Neural cell (in vitro differentiated cells): ENCODE data around the gene PRCC. TPM values are rescaled to one million over a fixed set of nuclear protein-coding genes. Genes with fewer than 3 reads are reported as not detected.

Source experiments
- H2AFZ ChIP-seq: fragments of 200-600, 300-800 bp; sonication (generic), shearing (Covaris generic); 2 replicates; pipeline ENCODE4 v1.6.0; 2014; ENCODE audit warnings: low read depth, mild to moderate bottlenecking, antibody characterized with exemption, low read length, moderate library complexity
- H3F3A ChIP-seq: fragments of 200-600 bp; shearing (Covaris generic); 2 replicates; pipeline ENCODE4 v1.6.1; 2016; ENCODE audit warnings: mild to moderate bottlenecking, moderate library complexity, mixed read lengths, antibody characterized with exemption, low read length; ENCODE audit not compliant: insufficient read depth, poor library complexity, severe bottlenecking
- H3K27ac ChIP-seq: fragments of 200-600, 300-800 bp; sonication (generic), shearing (Covaris generic); 2 replicates; pipeline ENCODE4 v1.5.1; 2014; ENCODE audit warnings: mild to moderate bottlenecking, low read length, moderate library complexity
- H3K27me3 ChIP-seq: fragments of 300-800, 200-600 bp; sonication (generic), shearing (Covaris generic); 2 replicates; pipeline ENCODE4 v1.6.0; 2014; ENCODE audit warnings: mild to moderate bottlenecking, low read depth, low read length, moderate library complexity; ENCODE audit not compliant: insufficient read depth
- H3K36me3 ChIP-seq: fragments of 300-800, 200-600 bp; sonication (generic), shearing (Covaris generic); 2 replicates; pipeline ENCODE4 v1.5.1; 2014; ENCODE audit warnings: mild to moderate bottlenecking, antibody characterized with exemption, low read length, moderate library complexity; ENCODE audit not compliant: insufficient read depth
- H3K4me2 ChIP-seq: fragments of 300-800, 200-600 bp; sonication (generic), shearing (Covaris generic); 2 replicates; pipeline ENCODE4 v1.6.0; 2014; ENCODE audit warnings: mild to moderate bottlenecking, low read length
- H3K4me3 ChIP-seq: fragments of 300-800, 200-600 bp; sonication (generic), shearing (Covaris generic); 2 replicates; pipeline ENCODE4 v1.5.1; 2014; ENCODE audit warnings: mild to moderate bottlenecking, low read length, moderate library complexity
- H3K79me2 ChIP-seq: fragments of 200-600 bp; shearing (Covaris generic); replicated peaks from 2 replicates; pipeline ENCODE4 v1.6.0; 2014; ENCODE audit warnings: mild to moderate bottlenecking, low read length, moderate library complexity; ENCODE audit not compliant: insufficient read depth
- H3K9ac ChIP-seq: fragments of 300-800, 200-600 bp; sonication (generic), shearing (Covaris generic); 2 replicates; pipeline ENCODE4 v1.6.1; 2016; ENCODE audit warnings: mild to moderate bottlenecking, low read length, mixed read lengths
- H3K9me2 ChIP-seq: fragments of 200-600 bp; shearing (Covaris generic); 2 replicates; pipeline ENCODE4 v1.6.1; 2016; ENCODE audit warnings: mild to moderate bottlenecking, low read length, mixed read lengths; ENCODE audit not compliant: insufficient read depth
- H3K9me3 ChIP-seq: fragments of 200-600, 300-800 bp; sonication (generic), shearing (Covaris generic); 2 replicates; pipeline ENCODE4 v1.6.1; 2016; ENCODE audit warnings: mild to moderate bottlenecking, mixed run types, low read length, moderate library complexity, mixed read lengths
- H4K20me1 ChIP-seq: fragments of 200-600 bp; shearing (Covaris generic); 2 replicates; pipeline ENCODE4 v1.6.1; 2016; ENCODE audit warnings: mild to moderate bottlenecking, mixed run types; ENCODE audit not compliant: insufficient read depth
- EP300 ChIP-seq: fragments of 450-650 bp; conservative IDR thresholded peaks from 2 replicates; pipeline ENCODE4 v1.6.1; 2014; ENCODE audit warnings: antibody characterized with exemption, mild to moderate bottlenecking, moderate library complexity; ENCODE audit not compliant: poor library complexity, severe bottlenecking
- EZH2 ChIP-seq: fragments of 200-600, 300-800 bp; shearing (Covaris generic), sonication (generic); IDR thresholded peaks from 2 replicates; pipeline ENCODE4 v1.6.1; 2014; ENCODE audit warnings: antibody characterized with exemption, low read length, borderline replicate concordance, mild to moderate bottlenecking; ENCODE audit not compliant: insufficient read depth, poor library complexity, severe bottlenecking
- MXI1 ChIP-seq: fragments of 450-650 bp; conservative IDR thresholded peaks from 2 replicates; pipeline ENCODE4 v1.6.1; 2014; ENCODE audit warnings: antibody characterized with exemption, mild to moderate bottlenecking; ENCODE audit not compliant: poor library complexity, severe bottlenecking
- POLR2AphosphoS5 ChIP-seq: IDR thresholded peaks from 2 replicates; pipeline ENCODE4 v1.6.1; 2012
- RAD21 ChIP-seq: fragments of 450-650 bp; conservative IDR thresholded peaks from 2 replicates; pipeline ENCODE4 v1.6.1; 2014; ENCODE audit warnings: antibody characterized with exemption, mild to moderate bottlenecking, moderate library complexity
- SMC3 ChIP-seq: fragments of 450-650 bp; conservative IDR thresholded peaks from 2 replicates; pipeline ENCODE4 v1.6.1; 2014; ENCODE audit warnings: antibody characterized with exemption, mild to moderate bottlenecking, moderate library complexity; ENCODE audit not compliant: poor library complexity
- TAF1 ChIP-seq: IDR thresholded peaks from 2 replicates; pipeline ENCODE4 v1.6.1; 2012; ENCODE audit warnings: low read depth
- polyA plus RNA-seq: library from polyadenylated mRNA; depleted of rRNA; stranded (reverse); fragments of >200 nt; gene quantifications from 2 replicates; pipeline ENCODE4 v1.2.3, GENCODE V29; 2014
- TF ChIP-seq, protein P1 (sequence below): IDR thresholded peaks from 2 replicates; pipeline ENCODE4 v1.6.1; 2012; ENCODE audit warnings: borderline replicate concordance
- TF ChIP-seq, protein P2 (sequence below): fragments of 450-650 bp; IDR thresholded peaks from 2 replicates; pipeline ENCODE4 v1.5.1; 2014; ENCODE audit warnings: antibody characterized with exemption, mild to moderate bottlenecking, moderate library complexity; ENCODE audit not compliant: poor library complexity, severe bottlenecking

Gene PRCC
- polyA plus RNA-seq, 1 donor from 2014 or later = 17.5 TPM

DNA sequence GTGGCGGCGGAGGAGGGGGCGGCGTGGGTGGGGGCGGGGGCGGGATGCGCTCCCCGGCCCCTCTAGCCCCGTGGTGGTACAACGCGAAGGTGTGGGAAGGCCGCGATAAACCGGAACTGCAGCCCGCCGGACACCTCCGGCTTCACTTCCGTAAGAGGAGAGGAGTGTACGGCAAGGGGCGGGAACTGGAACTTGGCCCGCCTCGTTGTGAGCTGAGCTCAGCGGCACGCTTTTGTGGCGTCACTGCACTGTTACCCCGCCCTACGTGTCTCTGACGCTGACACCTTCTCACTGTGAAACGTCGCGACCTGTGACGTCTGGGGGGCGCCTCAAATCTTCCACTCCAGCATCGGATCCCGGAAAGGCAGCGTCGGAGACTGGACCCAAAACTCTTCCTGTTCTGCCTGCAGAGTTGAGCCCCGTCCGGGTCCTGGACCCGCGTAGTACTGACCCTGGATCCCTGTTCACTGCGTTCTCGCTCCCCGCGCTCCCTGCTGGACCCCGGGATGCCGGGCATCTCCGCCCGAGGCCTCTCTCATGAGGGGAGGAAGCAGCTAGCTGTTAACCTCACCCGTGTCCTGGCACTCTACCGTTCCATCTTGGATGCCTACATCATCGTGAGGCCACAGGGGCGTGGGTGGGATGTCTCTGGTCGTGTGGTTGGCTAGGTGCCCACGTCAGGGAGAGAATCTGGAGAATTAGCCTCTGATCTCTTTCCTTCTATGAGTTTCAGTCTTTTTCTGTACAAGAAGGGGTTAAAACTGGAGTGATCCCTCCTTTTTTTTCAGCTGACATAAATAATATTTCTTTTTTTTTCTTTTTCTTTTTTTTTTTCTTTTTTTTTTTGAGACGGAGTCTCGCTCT, 38.5 kb upstream of the PRCC start, which contains the start of gene ISG20L2:
ISG20L2 (minus strand) TSS at position 168 of the 864 bp plus-strand sequence. CDS start 1,114 bp downstream, outside the sequence.
- H2AFZ ChIP-seq = peak within 1 kb of the TSS; percentile 93
- no peaks in the 10 kb centered on the region for H3F3A ChIP-seq

DNA sequence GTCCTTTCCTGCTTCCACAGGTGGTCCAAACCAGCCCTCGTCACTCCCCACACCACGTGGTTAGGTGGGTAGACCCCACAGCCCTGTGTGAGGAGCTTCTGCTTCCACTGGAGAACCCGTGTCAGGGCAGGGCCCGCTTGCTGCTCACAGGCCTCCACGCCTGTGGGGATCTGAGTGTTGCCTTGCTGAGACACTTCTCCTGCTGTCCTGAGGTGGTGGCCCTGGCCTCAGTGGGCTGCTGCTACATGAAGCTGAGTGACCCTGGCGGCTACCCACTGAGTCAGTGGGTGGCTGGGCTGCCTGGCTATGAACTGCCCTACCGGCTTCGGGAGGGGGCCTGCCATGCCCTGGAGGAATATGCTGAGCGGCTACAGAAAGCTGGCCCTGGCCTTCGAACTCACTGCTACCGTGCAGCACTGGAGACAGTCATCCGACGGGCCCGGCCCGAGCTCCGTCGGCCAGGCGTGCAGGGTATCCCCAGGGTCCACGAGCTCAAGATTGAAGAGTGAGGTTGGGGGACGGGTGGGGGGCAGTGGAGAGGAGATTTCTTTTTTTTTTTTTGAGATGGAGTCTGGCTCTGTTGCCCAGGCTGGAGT, 33.2 kb upstream of the PRCC start:
- no peaks in the 10 kb centered on the region for H4K20me1 ChIP-seq
- H3K36me3 ChIP-seq = no peaks in the 10 kb centered on the region
- H3K9ac ChIP-seq = no peak overlapping the region
- no peaks in the 10 kb centered on the region for H3F3A ChIP-seq
- no peaks in the 10 kb centered on the region for H3K79me2 ChIP-seq
- no peak overlapping the region for H3K4me2 ChIP-seq
- H3K9me3 ChIP-seq = no peaks in the 10 kb centered on the region
- H3K9me2 ChIP-seq = no peaks in the 10 kb centered on the region
- no peak overlapping the region for H2AFZ ChIP-seq
- H3K27ac ChIP-seq = no peak overlapping the region
- H3K4me3 ChIP-seq = no peak overlapping the region
- no peaks in the 10 kb centered on the region for H3K27me3 ChIP-seq
- TF ChIP-seq TAF1 (no peak), RAD21 (no peak), EZH2 (no peak), POLR2AphosphoS5 (no peak), MXI1 (no peak), SMC3 (no peak)
- TF ChIP-seq, protein P1, sequence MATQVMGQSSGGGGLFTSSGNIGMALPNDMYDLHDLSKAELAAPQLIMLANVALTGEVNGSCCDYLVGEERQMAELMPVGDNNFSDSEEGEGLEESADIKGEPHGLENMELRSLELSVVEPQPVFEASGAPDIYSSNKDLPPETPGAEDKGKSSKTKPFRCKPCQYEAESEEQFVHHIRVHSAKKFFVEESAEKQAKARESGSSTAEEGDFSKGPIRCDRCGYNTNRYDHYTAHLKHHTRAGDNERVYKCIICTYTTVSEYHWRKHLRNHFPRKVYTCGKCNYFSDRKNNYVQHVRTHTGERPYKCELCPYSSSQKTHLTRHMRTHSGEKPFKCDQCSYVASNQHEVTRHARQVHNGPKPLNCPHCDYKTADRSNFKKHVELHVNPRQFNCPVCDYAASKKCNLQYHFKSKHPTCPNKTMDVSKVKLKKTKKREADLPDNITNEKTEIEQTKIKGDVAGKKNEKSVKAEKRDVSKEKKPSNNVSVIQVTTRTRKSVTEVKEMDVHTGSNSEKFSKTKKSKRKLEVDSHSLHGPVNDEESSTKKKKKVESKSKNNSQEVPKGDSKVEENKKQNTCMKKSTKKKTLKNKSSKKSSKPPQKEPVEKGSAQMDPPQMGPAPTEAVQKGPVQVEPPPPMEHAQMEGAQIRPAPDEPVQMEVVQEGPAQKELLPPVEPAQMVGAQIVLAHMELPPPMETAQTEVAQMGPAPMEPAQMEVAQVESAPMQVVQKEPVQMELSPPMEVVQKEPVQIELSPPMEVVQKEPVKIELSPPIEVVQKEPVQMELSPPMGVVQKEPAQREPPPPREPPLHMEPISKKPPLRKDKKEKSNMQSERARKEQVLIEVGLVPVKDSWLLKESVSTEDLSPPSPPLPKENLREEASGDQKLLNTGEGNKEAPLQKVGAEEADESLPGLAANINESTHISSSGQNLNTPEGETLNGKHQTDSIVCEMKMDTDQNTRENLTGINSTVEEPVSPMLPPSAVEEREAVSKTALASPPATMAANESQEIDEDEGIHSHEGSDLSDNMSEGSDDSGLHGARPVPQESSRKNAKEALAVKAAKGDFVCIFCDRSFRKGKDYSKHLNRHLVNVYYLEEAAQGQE = no peak

More for the DNA sequence above, 38.5 kb upstream of the PRCC start, which contains the start of gene ISG20L2:
- Histone ChIP-seq H4K20me1 (peaks cover 8% of the 10 kb centered on the region), H3K9me2 (no peaks in the 10 kb centered on the region), H3K9ac (peak within 1 kb of the TSS; percentile 96), H3K27me3 (no peaks in the 10 kb centered on the region), H3K4me3 (peak within 1 kb of the TSS; percentile 91), H3K36me3 (peaks cover 2% of the 10 kb centered on the region), H3K4me2 (peak within 1 kb of the TSS; percentile 98), H3K27ac (peak within 1 kb of the TSS; percentile 97), H3K79me2 (peaks cover 39% of the 10 kb centered on the region), H3K9me3 (no peaks in the 10 kb centered on the region)
- TF ChIP-seq RAD21 = peak; percentile 39
- no peak for TF ChIP-seq EZH2
- peak; percentile 90 for TF ChIP-seq POLR2AphosphoS5
- TF ChIP-seq, protein P1 = peak; percentile 90
- TF ChIP-seq, protein P2, sequence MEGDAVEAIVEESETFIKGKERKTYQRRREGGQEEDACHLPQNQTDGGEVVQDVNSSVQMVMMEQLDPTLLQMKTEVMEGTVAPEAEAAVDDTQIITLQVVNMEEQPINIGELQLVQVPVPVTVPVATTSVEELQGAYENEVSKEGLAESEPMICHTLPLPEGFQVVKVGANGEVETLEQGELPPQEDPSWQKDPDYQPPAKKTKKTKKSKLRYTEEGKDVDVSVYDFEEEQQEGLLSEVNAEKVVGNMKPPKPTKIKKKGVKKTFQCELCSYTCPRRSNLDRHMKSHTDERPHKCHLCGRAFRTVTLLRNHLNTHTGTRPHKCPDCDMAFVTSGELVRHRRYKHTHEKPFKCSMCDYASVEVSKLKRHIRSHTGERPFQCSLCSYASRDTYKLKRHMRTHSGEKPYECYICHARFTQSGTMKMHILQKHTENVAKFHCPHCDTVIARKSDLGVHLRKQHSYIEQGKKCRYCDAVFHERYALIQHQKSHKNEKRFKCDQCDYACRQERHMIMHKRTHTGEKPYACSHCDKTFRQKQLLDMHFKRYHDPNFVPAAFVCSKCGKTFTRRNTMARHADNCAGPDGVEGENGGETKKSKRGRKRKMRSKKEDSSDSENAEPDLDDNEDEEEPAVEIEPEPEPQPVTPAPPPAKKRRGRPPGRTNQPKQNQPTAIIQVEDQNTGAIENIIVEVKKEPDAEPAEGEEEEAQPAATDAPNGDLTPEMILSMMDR = peak; percentile 28
- TF ChIP-seq MXI1 = peak; percentile 24
- TF ChIP-seq EP300 = peak; percentile 77
- TF ChIP-seq SMC3 = peak; percentile 50
- peak; percentile 36 for TF ChIP-seq TAF1
